Measurements from ENCODE around the gene NLRP10. TPM values are rescaled to one million over a fixed set of nuclear protein-coding genes. Genes with fewer than 3 reads are reported as not detected.

The NLRP10 gene, protein sequence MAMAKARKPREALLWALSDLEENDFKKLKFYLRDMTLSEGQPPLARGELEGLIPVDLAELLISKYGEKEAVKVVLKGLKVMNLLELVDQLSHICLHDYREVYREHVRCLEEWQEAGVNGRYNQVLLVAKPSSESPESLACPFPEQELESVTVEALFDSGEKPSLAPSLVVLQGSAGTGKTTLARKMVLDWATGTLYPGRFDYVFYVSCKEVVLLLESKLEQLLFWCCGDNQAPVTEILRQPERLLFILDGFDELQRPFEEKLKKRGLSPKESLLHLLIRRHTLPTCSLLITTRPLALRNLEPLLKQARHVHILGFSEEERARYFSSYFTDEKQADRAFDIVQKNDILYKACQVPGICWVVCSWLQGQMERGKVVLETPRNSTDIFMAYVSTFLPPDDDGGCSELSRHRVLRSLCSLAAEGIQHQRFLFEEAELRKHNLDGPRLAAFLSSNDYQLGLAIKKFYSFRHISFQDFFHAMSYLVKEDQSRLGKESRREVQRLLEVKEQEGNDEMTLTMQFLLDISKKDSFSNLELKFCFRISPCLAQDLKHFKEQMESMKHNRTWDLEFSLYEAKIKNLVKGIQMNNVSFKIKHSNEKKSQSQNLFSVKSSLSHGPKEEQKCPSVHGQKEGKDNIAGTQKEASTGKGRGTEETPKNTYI
- polyA plus RNA-seq (2013): not detected

DNA sequence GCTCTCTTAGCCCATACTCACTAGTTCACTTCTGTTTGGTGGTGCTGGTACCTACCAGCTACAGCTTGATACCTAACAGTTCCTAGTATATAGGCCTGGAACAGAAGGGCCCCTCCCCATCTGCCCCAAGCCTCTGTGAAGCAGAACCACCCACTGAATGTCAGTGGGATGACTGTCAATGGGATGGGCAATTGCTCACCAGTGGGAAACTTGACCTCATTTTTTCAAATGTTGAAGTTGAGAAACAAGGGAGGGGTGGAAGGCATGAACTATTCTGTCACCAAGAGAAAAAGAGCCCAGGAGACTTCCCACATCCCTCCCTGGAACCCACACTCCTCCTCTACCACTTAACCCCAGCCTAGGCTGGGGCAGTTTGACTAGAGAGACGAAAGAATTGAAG lies at the start of gene NLRP10:
Gene NLRP10, minus strand, starts transcription at position 62 of the 400 bp plus-strand sequence. CDS start 1,952 bp downstream, outside the sequence.
- H3K4me1 ChIP-seq (ENCODE audit: control extremely low read depth in 1 of 4, control insufficient read depth in 4 of 4, insufficient read depth in 4 of 4, low read length in 3 of 4): no peaks in the 10 kb centered on the region
- peaks cover 0 to 2% (median 0%) of the 10 kb centered on the region in 5 experiments for H3K9me3 ChIP-seq (ENCODE audit: control extremely low read depth in 1 of 5, control insufficient read depth in 4 of 5, insufficient read depth in 2 of 5, low read depth in 1 of 5, low read length in 4 of 5)
- peaks cover 0 to 13% (median 4%) of the 10 kb centered on the region in 5 experiments for H3K27me3 ChIP-seq (replicated peaks in 2 of 5; ENCODE audit: control insufficient read depth in 4 of 5, insufficient read depth in 5 of 5, low read length in 4 of 5)
- CTCF ChIA-PET: interaction anchor here (0.8 kb wide), 1 partner anchor 41 kb away, joined by 3 read pairs; no protein-coding TSS in a partner anchor
- H3K36me3 ChIP-seq (ENCODE audit: control insufficient read depth in 4 of 4, insufficient read depth in 4 of 4, low read length in 3 of 4): no peaks in the 10 kb centered on the region
- no peak for DNase-seq
- POLR2A ChIA-PET: no interaction called here
- no CpG with 5 or more reads among the region's 1 CpG for WGBS (ENCODE audit: insufficient coverage)
- no peak within 1 kb of the TSS for H3K27ac ChIP-seq (ENCODE audit: insufficient read depth in 1 of 2, low read depth in 1 of 2, low read length in 2 of 2, poor library complexity in 1 of 2, severe bottlenecking in 2 of 2)
- H3K4me3 ChIP-seq (ENCODE audit: control insufficient read depth in 1 of 7, extremely low read depth in 1 of 7, insufficient read depth in 4 of 7, low read depth in 2 of 7, low read length in 6 of 7): no peak within 1 kb of the TSS

DNA sequence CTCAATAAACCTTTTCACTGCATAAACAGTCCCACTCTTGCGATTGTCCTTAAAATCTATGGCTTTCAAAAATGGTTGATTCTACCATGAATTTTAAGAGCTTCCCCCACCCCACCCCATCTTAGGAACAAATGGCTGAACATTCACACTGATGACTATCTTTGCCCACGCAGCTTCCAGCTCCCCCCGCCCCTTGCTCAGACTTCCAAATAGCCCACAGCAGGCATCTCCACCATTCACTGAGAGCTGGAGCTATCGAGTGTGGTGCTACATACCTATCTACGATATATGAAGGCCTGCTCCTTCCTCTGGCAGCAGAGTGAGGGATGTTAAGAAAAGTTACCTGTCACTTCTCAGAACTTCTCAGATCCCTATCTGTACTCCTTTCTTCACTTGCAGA lies 48.6 kb upstream of the NLRP10 start:
- Histone ChIP-seq H3K27ac (ENCODE audit: insufficient read depth in 1 of 2, low read depth in 1 of 2, low read length in 2 of 2, poor library complexity in 1 of 2, severe bottlenecking in 2 of 2) (no peak overlapping the region), H3K36me3 (ENCODE audit: control insufficient read depth in 4 of 4, insufficient read depth in 4 of 4, low read length in 3 of 4) (no peaks in the 10 kb centered on the region), H3K4me3 (ENCODE audit: control insufficient read depth in 1 of 7, extremely low read depth in 1 of 7, insufficient read depth in 4 of 7, low read depth in 2 of 7, low read length in 6 of 7) (no peak overlapping the region), H3K9me3 (ENCODE audit: control extremely low read depth in 1 of 5, control insufficient read depth in 4 of 5, insufficient read depth in 2 of 5, low read depth in 1 of 5, low read length in 4 of 5) (peaks cover 0 to 4% (median 0%) of the 10 kb centered on the region in 5 experiments), H3K27me3 (replicated peaks in 2 of 5; ENCODE audit: control insufficient read depth in 4 of 5, insufficient read depth in 5 of 5, low read length in 4 of 5) (peaks cover 6 to 32% (median 24%) of the 10 kb centered on the region in 5 experiments), H3K4me1 (ENCODE audit: control extremely low read depth in 1 of 4, control insufficient read depth in 4 of 4, insufficient read depth in 4 of 4, low read length in 3 of 4) (peaks cover 0 to 5% (median 2%) of the 10 kb centered on the region in 4 experiments)
- WGBS (ENCODE audit: insufficient coverage): 87% methylated on average over 5 of the region's 5 CpGs
- no peak for DNase-seq
- CTCF ChIA-PET: interaction anchor here (0.9 to 6.4 kb wide), 3 partner anchors 6 to 86 kb away, joined by 3 to 53 read pairs (median 9); no protein-coding TSS in a partner anchor
- POLR2A ChIA-PET: no interaction called here

DNA sequence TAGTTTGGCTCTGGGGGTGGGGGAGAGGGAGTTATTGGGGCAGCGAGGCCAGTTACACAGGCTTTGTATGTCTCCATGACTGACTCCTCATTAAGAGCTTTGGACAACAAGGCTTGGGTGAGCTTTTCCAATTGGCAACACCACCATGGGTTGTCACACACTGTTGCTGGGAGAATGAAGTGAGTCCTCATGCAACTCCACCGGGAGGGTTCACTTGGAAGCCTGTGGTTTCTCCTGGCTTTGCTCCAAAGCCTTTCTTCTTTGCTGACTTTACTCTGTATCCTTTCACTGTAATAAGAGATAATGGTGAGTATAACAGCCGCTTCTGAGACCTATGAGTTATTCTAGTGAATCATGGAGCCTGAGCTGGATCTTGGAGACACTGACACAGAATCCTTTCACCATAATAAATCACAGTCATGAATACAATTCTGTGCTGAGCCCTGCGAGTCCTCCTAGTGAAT lies 46.8 kb upstream of the NLRP10 start:
- DNase-seq: no peak
- ChIA-PET POLR2A (no interaction called here), CTCF (interaction anchor here (0.9 to 11.4 kb wide), 4 partner anchors 9 to 83 kb away, joined by 3 to 429 read pairs (median 4); no protein-coding TSS in a partner anchor)
- H3K9me3 ChIP-seq (ENCODE audit: control extremely low read depth in 1 of 5, control insufficient read depth in 4 of 5, insufficient read depth in 2 of 5, low read depth in 1 of 5, low read length in 4 of 5): no peaks in the 10 kb centered on the region
- H3K36me3 ChIP-seq (ENCODE audit: control insufficient read depth in 4 of 4, insufficient read depth in 4 of 4, low read length in 3 of 4): no peaks in the 10 kb centered on the region
- no peak overlapping the region for H3K27ac ChIP-seq (ENCODE audit: insufficient read depth in 1 of 2, low read depth in 1 of 2, low read length in 2 of 2, poor library complexity in 1 of 2, severe bottlenecking in 2 of 2)
- H3K4me3 ChIP-seq (ENCODE audit: control insufficient read depth in 1 of 7, extremely low read depth in 1 of 7, insufficient read depth in 4 of 7, low read depth in 2 of 7, low read length in 6 of 7): no peak overlapping the region
- 90% methylated on average over 1 of the region's 4 CpGs for WGBS (ENCODE audit: insufficient coverage)
- no peaks in the 10 kb centered on the region for H3K4me1 ChIP-seq (ENCODE audit: control extremely low read depth in 1 of 4, control insufficient read depth in 4 of 4, insufficient read depth in 4 of 4, low read length in 3 of 4)
- peaks cover 0 to 14% (median 14%) of the 10 kb centered on the region in 5 experiments for H3K27me3 ChIP-seq (replicated peaks in 2 of 5; ENCODE audit: control insufficient read depth in 4 of 5, insufficient read depth in 5 of 5, low read length in 4 of 5)

DNA sequence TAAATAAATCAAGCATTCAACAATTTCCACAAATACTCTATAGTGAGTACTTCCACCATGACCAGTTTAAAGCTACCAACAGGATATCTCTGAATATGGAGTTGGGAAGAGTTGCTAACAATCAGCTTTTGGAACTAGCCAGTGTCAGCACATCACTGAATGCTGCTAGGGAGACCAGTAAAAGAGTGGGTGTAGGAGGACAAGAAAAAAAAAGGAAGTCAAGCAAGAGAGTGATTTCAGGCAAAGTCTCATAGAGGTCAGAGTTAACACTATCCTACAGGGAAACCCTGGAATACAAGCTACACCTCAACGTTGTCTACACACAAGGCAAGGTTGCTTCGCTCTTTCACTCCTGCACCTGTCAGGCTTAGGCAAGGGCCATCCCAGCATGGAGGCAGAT lies 46.1 kb upstream of the NLRP10 start:
- CTCF ChIA-PET: interaction anchor here (1.0 to 11.4 kb wide), 4 partner anchors 8 to 84 kb away, joined by 3 to 429 read pairs (median 4); no protein-coding TSS in a partner anchor
- POLR2A ChIA-PET: no interaction called here
- no peaks in the 10 kb centered on the region for H3K36me3 ChIP-seq (ENCODE audit: control insufficient read depth in 4 of 4, insufficient read depth in 4 of 4, low read length in 3 of 4)
- H3K4me1 ChIP-seq (ENCODE audit: control extremely low read depth in 1 of 4, control insufficient read depth in 4 of 4, insufficient read depth in 4 of 4, low read length in 3 of 4): no peaks in the 10 kb centered on the region
- no peak for DNase-seq
- H3K27ac ChIP-seq (ENCODE audit: insufficient read depth in 1 of 2, low read depth in 1 of 2, low read length in 2 of 2, poor library complexity in 1 of 2, severe bottlenecking in 2 of 2): no peak overlapping the region
- no peak overlapping the region for H3K4me3 ChIP-seq (ENCODE audit: control insufficient read depth in 1 of 7, extremely low read depth in 1 of 7, insufficient read depth in 4 of 7, low read depth in 2 of 7, low read length in 6 of 7)
- no peaks in the 10 kb centered on the region for H3K9me3 ChIP-seq (ENCODE audit: control extremely low read depth in 1 of 5, control insufficient read depth in 4 of 5, insufficient read depth in 2 of 5, low read depth in 1 of 5, low read length in 4 of 5)
- peaks cover 0 to 8% (median 7%) of the 10 kb centered on the region in 5 experiments for H3K27me3 ChIP-seq (replicated peaks in 2 of 5; ENCODE audit: control insufficient read depth in 4 of 5, insufficient read depth in 5 of 5, low read length in 4 of 5)
- 79% methylated on average over 2 of the region's 2 CpGs for WGBS (ENCODE audit: insufficient coverage)

GRCh38 chr11:8009856-8010255 lies 44.6 kb upstream of the NLRP10 start:
- no peak overlapping the region for H3K27ac ChIP-seq (ENCODE audit: insufficient read depth in 1 of 2, low read depth in 1 of 2, low read length in 2 of 2, poor library complexity in 1 of 2, severe bottlenecking in 2 of 2)
- no peaks in the 10 kb centered on the region for H3K36me3 ChIP-seq (ENCODE audit: control insufficient read depth in 4 of 4, insufficient read depth in 4 of 4, low read length in 3 of 4)
- 100% methylated on average over 3 of the region's 3 CpGs for WGBS (ENCODE audit: insufficient coverage)
- ChIA-PET CTCF (interaction anchor here (2.0 to 11.4 kb wide), 3 partner anchors 19 to 85 kb away, joined by 8 to 429 read pairs (median 8); no protein-coding TSS in a partner anchor), POLR2A (no interaction called here)
- DNase-seq: no peak
- peaks cover 0 to 5% (median 0%) of the 10 kb centered on the region in 5 experiments for H3K27me3 ChIP-seq (replicated peaks in 2 of 5; ENCODE audit: control insufficient read depth in 4 of 5, insufficient read depth in 5 of 5, low read length in 4 of 5)
- H3K4me3 ChIP-seq (ENCODE audit: control insufficient read depth in 1 of 7, extremely low read depth in 1 of 7, insufficient read depth in 4 of 7, low read depth in 2 of 7, low read length in 6 of 7): no peak overlapping the region
- no peaks in the 10 kb centered on the region for H3K9me3 ChIP-seq (ENCODE audit: control extremely low read depth in 1 of 5, control insufficient read depth in 4 of 5, insufficient read depth in 2 of 5, low read depth in 1 of 5, low read length in 4 of 5)
- H3K4me1 ChIP-seq (ENCODE audit: control extremely low read depth in 1 of 4, control insufficient read depth in 4 of 4, insufficient read depth in 4 of 4, low read length in 3 of 4): no peaks in the 10 kb centered on the region

DNA sequence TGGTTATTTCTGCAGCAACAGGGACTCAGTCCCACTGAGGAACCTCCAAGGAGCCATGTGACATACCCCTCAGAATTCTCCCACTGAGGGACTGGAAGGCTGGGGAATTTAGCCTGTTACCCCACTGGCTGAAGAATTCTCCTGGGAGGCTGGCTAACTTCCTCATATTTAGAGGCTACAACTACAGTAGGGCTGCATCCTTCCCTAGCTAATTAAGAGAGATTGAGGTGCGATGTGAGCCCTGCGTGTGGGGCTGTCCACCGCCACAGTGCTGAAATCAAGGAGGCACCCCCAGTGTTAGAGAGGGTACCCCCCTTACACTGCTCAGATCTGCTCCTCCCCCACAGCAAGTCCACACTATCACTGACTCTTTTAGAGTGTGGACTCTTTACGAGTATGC lies 43.0 kb upstream of the NLRP10 start:
- Histone ChIP-seq H3K27me3 (replicated peaks in 2 of 5; ENCODE audit: control insufficient read depth in 4 of 5, insufficient read depth in 5 of 5, low read length in 4 of 5) (peaks cover 0 to 2% (median 0%) of the 10 kb centered on the region in 5 experiments), H3K27ac (ENCODE audit: insufficient read depth in 1 of 2, low read depth in 1 of 2, low read length in 2 of 2, poor library complexity in 1 of 2, severe bottlenecking in 2 of 2) (no peak overlapping the region), H3K36me3 (ENCODE audit: control insufficient read depth in 4 of 4, insufficient read depth in 4 of 4, low read length in 3 of 4) (no peaks in the 10 kb centered on the region), H3K4me3 (ENCODE audit: control insufficient read depth in 1 of 7, extremely low read depth in 1 of 7, insufficient read depth in 4 of 7, low read depth in 2 of 7, low read length in 6 of 7) (no peak overlapping the region), H3K4me1 (ENCODE audit: control extremely low read depth in 1 of 4, control insufficient read depth in 4 of 4, insufficient read depth in 4 of 4, low read length in 3 of 4) (no peaks in the 10 kb centered on the region), H3K9me3 (ENCODE audit: control extremely low read depth in 1 of 5, control insufficient read depth in 4 of 5, insufficient read depth in 2 of 5, low read depth in 1 of 5, low read length in 4 of 5) (no peaks in the 10 kb centered on the region)
- no CpG with 5 or more reads among the region's 4 CpGs for WGBS (ENCODE audit: insufficient coverage)
- CTCF ChIA-PET: interaction anchor here (0.6 to 11.4 kb wide), 7 partner anchors 9 to 670 kb away, joined by 3 to 429 read pairs (median 8); no protein-coding TSS in a partner anchor
- DNase-seq: peak in 2 of 3 donors; percentile 21 to 47
- POLR2A ChIA-PET: interaction anchor here (1.2 kb wide), 1 partner anchor 80 kb away, joined by 3 read pairs; no protein-coding TSS in a partner anchor

Measured in common myeloid progenitor, CD34-positive (primary cell).